Activated CD4-positive, CD25-positive, alpha-beta regulatory T cell treated with anti-CD3 and anti-CD28 coated beads, Interleukin-2, amount 50 U/mL, for 24 hours (primary cell): ENCODE measurements around the gene NECAB2.

Source experiments
- ATAC-seq, 2 donors: fragments of 150-1000 bp; cut with Tn5 transposase; one replicate each; pipeline ENCODE4 v1.10.0; 2021; ENCODE audit warnings: mild to moderate bottlenecking in 1 of 2, moderate library complexity in 1 of 2

Gene NECAB2

GRCh38 chr16:83994087-83994486, 26.0 kb downstream of the NECAB2 start:
- ATAC-seq = no peak

GRCh38 chr16:83994703-83995102, 26.7 kb downstream of the NECAB2 start:
- ATAC-seq = no peak

DNA sequence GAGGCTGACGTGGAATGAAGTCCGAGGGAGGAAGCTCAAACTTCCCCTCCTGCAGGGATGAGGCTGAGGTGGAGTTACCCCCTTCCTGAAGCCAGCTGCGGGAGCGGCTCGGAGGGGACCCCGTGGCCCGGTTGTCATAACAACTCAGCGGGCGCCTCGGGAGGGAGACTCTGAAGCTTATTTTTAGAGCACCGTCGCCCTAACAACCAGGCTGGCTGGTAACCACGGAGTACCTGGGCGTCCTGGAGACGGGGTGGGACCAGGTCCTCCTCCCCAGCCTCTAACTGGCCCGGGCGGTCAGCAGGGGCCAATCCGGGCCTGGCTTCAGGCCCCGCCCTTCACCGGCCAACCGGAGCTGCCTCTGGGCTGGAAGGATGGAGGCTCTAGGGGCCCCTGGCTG, 27.7 kb downstream of the NECAB2 start:
- ATAC-seq = no peak

GRCh38 chr16:83996481-83997252, 28.6 kb downstream of the NECAB2 start:
- ATAC-seq = no peak

DNA sequence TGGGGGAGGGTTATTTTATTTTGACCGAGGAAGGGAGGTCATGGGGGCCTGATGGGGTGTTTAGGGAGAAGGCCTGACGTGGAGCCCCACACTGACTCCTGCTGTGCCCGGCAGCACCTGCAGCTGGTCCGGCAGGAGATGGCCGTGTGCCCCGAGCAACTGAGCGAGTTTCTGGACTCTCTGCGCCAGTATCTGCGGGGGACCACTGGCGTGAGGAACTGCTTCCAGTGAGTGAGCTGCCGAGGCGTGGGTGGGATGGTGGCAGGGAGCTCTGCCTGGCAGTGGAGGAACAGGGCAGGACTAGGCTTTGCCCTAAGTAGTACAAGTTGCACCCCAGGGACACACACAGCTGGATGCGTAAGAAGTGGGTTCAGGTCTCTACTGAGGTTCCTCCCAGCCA, 30.0 kb downstream of the NECAB2 start:
- ATAC-seq = no peak

DNA sequence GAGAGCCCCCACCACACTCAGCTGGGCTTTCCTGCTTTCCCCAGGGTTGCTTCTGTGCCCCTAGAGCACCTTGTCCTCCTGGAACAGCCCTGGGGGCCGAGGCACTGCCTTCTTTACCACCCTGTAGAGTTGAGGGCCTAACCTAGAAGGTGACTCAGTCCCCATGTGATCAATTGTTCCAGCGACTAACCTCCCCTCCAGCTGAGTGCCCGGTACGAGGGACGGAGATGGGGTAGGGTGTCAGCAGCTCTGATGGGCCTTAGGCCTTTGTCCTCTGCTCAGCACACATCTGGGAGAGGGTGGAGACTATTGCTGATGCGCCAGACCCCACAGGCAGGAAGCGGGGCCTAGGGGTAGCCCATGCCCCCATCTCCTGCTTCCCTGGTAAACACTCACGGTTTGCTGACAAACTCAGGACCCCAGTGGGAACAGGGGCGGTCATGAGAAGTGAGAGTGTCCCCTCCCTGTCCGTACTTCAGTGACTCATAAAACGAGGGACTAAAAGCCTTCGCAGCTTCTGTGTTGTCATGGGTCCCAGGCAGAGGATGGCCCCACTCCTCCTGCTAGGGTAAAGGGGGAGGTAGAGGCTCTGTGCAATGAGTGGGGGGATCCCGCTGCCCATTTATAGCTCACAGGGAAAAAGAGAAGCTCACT, 33.1 kb downstream of the NECAB2 start:
- ATAC-seq = no peak

DNA sequence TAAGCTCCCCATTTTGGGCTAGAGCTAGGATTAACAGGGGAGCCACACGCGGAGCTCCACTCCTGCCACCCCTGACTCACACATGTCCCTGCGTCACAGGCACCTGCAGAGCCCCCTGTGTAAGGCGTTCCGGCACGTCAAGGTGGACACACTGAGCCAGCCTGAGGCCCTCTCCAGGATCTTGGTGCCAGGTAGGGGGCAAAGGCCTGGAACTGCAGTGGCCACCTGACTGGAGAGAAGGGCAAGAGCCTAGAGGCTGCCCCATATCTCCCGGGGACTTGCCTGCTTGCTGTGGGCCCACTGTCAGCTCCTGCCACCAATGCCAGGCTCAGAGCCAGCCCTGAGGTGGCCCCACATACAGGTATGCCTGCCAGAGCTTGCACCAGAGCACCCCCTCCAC, 33.7 kb downstream of the NECAB2 start:
- ATAC-seq = no peak

DNA sequence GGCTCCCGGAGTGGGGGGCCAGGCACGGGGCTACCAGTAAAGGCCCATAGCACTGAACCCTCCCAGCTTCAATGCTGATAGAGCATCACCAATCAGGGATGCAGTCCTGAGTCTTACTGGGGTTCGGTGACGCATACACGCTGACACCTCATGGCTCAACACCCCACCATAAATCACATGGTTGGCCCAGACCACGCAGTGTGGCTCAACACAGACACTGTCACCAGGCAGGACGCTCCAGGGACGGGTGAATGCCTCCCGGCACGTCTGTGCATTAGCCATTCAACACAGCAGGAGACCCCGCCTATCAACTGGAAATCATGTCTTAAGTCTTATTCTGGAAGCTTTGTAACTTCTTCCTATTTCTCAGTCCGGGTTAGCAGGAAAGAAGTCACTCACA, 35.0 kb downstream of the NECAB2 start:
- ATAC-seq = no peak

DNA sequence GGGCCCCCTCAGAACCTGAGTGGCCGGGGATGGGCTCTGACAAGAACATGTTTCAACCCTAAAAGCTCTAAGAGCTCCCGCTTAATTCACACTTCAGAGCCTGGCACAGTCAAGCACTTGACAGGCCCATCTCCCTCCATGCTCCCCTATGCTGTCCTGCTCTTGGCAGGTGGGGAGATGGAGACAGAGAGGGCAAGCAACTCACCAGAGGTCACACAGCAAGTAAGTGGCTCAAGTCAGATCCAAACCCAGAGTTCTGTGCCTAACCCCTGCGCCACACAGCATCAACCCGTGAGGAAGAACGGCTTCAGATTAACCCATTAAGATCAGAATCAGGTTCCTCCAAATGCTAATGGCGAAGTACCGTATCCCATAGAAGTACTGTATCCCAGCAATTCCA, 36.4 kb downstream of the NECAB2 start:
- no peak for ATAC-seq

- ATAC-seq = no peak
Observed at GRCh38 chr16:84005391-84005790, 37.3 kb downstream of the NECAB2 start.

DNA sequence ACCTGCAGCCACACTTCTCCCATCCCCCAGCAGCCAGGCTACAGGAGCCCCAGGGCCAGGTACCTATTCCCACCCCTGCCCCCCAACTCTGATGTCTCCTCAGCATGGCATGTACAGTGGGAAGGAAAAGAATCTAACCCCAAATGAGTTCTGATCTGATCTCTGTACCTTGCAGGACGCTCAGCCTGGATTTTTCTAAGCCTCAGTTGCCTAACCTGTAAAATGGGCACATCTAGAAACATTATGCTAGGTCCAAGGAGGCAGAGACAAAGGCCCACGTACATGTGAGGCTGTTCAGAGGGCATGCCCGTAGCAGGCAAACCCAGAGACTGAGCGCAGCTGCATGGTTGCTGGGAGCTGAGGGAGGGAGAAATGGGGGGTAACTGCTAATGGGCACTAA, 39.5 kb downstream of the NECAB2 start:
- ATAC-seq = no peak

- ATAC-seq = no peak
Observed at GRCh38 chr16:84007965-84008364, 39.9 kb downstream of the NECAB2 start.

- ATAC-seq = no peak
Observed at GRCh38 chr16:84009282-84009681, 41.2 kb downstream of the NECAB2 start.

GRCh38 chr16:84013787-84014569, 45.9 kb downstream of the NECAB2 start:
- peak; percentile 58 to 71 for ATAC-seq

DNA sequence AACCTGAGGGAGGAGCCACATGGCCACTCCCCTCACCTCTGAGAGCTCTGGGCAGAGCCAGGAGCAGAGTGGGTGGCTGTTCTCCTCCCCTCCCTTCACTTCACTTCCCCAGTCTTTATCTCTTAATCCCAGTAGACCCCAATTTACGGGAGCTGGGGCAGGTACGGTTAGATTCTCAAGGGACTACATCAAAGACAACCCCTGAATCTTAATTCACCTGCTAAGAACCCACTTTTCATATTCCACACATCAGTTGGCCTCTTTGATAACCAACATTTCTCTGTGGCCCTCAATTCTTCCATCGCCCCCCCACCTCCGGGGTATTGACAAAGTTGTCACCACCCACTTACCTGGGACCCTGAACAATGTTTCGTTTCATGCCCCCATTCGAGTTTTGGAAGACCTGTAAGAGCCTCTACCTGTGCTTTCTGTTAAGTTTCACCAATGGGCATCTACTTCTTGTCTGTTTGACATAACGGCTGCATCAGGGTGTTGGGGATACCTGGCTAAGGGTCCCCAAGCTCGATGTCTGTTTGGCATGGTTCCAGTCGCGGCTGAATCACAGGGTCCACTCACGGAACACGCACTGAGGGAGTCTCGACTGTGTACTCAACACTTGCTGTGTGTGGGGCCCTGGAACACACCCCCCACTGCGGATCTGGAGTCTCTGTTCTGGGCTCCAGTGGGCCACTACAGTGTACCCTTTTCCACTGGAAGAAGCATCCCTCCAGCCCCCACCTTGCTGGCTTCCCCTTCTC, 46.7 kb downstream of the NECAB2 start:
- no peak for ATAC-seq

DNA sequence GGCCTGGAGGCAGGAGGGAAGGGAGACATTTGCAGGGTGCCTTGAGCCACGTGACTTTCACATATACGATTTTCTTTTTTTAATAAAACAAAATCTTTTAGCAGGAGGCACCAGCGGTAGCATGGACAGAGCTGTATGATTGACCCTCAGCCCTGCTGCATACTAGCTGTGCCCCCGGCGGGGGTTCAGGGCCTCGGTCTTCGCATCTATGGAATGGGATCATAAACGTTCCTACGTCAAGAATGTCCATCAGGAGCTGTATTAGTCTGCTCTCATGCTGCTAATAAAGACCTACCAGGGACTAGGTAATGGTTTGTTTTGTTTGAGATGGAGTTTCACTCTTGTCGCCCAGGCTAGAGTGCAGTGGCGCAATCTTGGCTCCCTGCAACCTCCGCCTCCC, 47.4 kb downstream of the NECAB2 start:
- no peak for ATAC-seq

- ATAC-seq = no peak
Observed at GRCh38 chr16:84016477-84016876, 48.4 kb downstream of the NECAB2 start.

DNA sequence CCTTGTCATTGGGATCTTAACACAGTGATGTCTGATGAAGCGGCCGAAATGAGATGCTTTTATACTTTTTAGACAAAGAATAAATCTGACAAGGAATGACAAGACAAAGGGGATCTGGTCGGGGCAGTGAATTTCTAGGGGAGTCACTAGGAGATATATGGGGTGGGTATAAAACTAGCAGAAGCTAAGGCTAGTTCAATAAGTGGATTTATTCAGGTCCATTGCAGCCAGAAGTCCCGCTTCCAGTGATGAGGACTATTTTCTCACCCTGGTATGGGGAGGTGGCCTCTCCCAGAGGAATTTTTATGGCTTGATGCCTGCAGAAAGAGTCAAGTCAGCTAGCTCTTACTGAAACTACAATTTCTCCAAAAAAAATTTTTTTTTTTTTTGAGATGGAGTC, 50.7 kb downstream of the NECAB2 start:
- no peak for ATAC-seq

DNA sequence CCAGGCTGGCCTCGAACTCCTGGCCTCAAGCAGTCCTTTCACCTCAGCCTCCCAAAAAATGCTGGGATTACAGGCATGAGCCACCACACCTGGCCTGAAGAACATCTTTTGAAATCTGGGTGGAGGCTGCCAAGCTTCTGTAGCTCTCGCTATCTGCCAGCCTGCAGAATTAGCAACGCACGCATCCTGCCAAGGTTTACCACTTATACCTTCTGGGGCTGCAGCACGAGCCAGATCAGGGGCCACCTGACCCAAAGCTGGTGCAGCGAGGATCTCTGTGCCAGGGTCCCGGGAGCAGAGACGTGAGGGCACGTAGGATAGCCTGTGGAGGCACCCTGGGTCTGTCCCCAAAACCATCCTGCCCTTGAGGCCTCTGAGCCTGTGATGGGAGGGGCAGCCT, 52.3 kb downstream of the NECAB2 start:
- no peak for ATAC-seq

- no peak for ATAC-seq
Observed at GRCh38 chr16:84021488-84021887, 53.4 kb downstream of the NECAB2 start.

GRCh38 chr16:84022644-84023043, 54.6 kb downstream of the NECAB2 start:
- ATAC-seq = no peak

DNA sequence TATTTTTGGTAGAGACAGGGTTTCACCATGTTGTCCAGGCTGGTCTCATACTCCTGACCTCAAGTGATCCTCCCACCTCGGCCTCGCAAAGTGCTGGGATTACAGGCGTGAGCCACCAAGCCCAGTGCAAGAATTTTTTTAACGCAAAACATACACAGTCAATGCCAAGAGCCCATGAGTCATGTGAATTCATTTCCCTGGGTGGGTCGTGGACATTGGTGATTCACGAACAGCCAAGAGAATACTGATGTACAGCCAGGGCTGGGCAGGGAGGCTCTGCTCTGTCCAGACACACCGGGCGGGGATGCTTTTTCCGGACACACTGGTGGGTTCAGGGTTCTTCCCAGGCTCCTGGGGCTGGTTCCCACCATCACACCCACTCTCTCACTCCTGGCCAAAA, 56.8 kb downstream of the NECAB2 start:
- ATAC-seq = no peak

DNA sequence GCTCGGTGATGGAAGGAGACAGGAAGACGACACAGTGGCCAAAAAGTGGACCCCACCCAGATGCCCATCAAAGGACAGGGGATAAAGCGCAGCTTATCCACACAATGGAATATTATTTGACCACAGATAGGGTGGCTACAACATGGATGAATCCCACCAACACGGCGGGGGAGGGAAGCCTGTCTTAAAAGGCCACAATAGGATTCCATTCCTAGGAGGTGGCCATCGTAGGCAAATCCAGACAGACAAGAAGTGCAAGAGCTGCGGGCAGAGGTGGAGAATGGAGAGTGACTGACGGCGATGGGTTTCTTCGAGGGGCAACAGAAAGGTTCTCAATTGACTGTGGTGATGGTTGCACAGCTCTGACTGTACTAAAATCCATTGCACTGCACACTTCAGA, 58.6 kb downstream of the NECAB2 start:
- no peak for ATAC-seq
